OCI-LY1 (cell line): ENCODE data around the gene ZFYVE19.
A peak's percentile ranks its signal among the peaks of the same experiment; 100 is the strongest.

Source experiments
- H2AFZ ChIP-seq: fragments of 200-600 bp; sonication (generic), shearing (Covaris generic); 2 replicates; pipeline ENCODE4 v1.6.0; 2014; ENCODE audit warnings: antibody characterized with exemption, mild to moderate bottlenecking, low read length
- H3F3A ChIP-seq: fragments of 200-600 bp; sonication (generic), shearing (Covaris generic); 2 replicates; pipeline ENCODE4 v1.6.0; 2014; ENCODE audit warnings: mild to moderate bottlenecking, antibody characterized with exemption, low read length, moderate library complexity; ENCODE audit not compliant: insufficient read depth
- H3K27ac ChIP-seq: fragments of 200-600 bp; sonication (generic); 2 replicates; pipeline ENCODE4 v1.5.1; 2014; ENCODE audit warnings: low read length, mixed run types, mild to moderate bottlenecking, low read depth; ENCODE audit not compliant: poor library complexity, severe bottlenecking
- H3K27me3 ChIP-seq: fragments of 200-600 bp; sonication (generic); 2 replicates; pipeline ENCODE4 v1.6.0; 2014; ENCODE audit warnings: antibody characterized with exemption, mild to moderate bottlenecking, low read length, moderate library complexity; ENCODE audit not compliant: insufficient read depth
- H3K36me3 ChIP-seq: fragments of 200-600 bp; sonication (generic); 2 replicates; pipeline ENCODE4 v1.6.1; 2014; ENCODE audit warnings: mild to moderate bottlenecking, antibody characterized with exemption, low read length, moderate library complexity, mixed read lengths; ENCODE audit not compliant: insufficient read depth
- H3K4me1 ChIP-seq: fragments of 200-600 bp; sonication (generic); 2 replicates; pipeline ENCODE4 v1.5.1; 2014; ENCODE audit warnings: mild to moderate bottlenecking, low read length, moderate library complexity; ENCODE audit not compliant: insufficient read depth, severe bottlenecking
- H3K4me2 ChIP-seq: fragments of 200-600 bp; sonication (generic), shearing (Covaris generic); 2 replicates; pipeline ENCODE4 v1.6.1; 2014; ENCODE audit warnings: low read length
- H3K4me3 ChIP-seq: fragments of 200-600 bp; sonication (generic); 2 replicates; pipeline ENCODE4 v1.5.1; 2014; ENCODE audit warnings: low read length, low read depth, mild to moderate bottlenecking, mixed read lengths; ENCODE audit not compliant: poor library complexity, severe bottlenecking
- H3K79me2 ChIP-seq: fragments of 200-600 bp; shearing (Covaris generic); 2 replicates; pipeline ENCODE4 v1.6.1; 2016; ENCODE audit warnings: mixed run types, low read length, mixed read lengths; ENCODE audit not compliant: insufficient read depth
- H3K9ac ChIP-seq: fragments of 200-600 bp; sonication (generic), shearing (Covaris generic); 2 replicates; pipeline ENCODE4 v1.6.1; 2014; ENCODE audit warnings: mild to moderate bottlenecking, low read length, mixed read lengths
- H3K9me2 ChIP-seq: fragments of 200-600 bp; sonication (generic), shearing (Covaris generic); 2 replicates; pipeline ENCODE4 v1.6.1; 2014; ENCODE audit warnings: low read depth, mild to moderate bottlenecking, low read length, mixed read lengths
- H3K9me3 ChIP-seq: fragments of 200-600 bp; shearing (Covaris generic); 2 replicates; pipeline ENCODE4 v1.6.1; 2014; ENCODE audit warnings: low read length, mixed read lengths
- H4K20me1 ChIP-seq: fragments of 200-600 bp; sonication (generic), shearing (Covaris generic); 2 replicates; pipeline ENCODE4 v1.6.0; 2016; ENCODE audit warnings: mild to moderate bottlenecking, low read length; ENCODE audit not compliant: insufficient read depth
- CTCF ChIP-seq: fragments of 200-600 bp; sonication (generic), shearing (Covaris generic); IDR thresholded peaks from 2 replicates; pipeline ENCODE4 v1.5.1; 2017; ENCODE audit warnings: mild to moderate bottlenecking, antibody characterized with exemption, low read length, moderate library complexity, mixed read lengths
- EZH2 ChIP-seq: fragments of 200-600 bp; sonication (generic), shearing (Covaris generic); IDR thresholded peaks from 2 replicates; pipeline ENCODE4 v1.8.0; 2017; ENCODE audit warnings: borderline replicate concordance, mixed run types, mild to moderate bottlenecking, antibody characterized with exemption, low read length, moderate library complexity, mixed read lengths

The ZFYVE19 gene

GRCh38 chr15:40847223-40847961 lies 40.5 kb downstream of the ZFYVE19 start:
- no peaks in the 10 kb centered on the region for H3K36me3 ChIP-seq
- H3K27ac ChIP-seq = peak overlapping the region; percentile 50
- no peak overlapping the region; the same call in 1 of the 2 replicates for H3K9ac ChIP-seq
- H3K4me1 ChIP-seq = peaks cover 37% of the 10 kb centered on the region
- no peaks in the 10 kb centered on the region for H3K9me2 ChIP-seq
- no peak overlapping the region for H2AFZ ChIP-seq
- H3K9me3 ChIP-seq = no peaks in the 10 kb centered on the region
- no peaks in the 10 kb centered on the region for H4K20me1 ChIP-seq
- no peaks in the 10 kb centered on the region for H3K79me2 ChIP-seq
- peak overlapping the region; percentile 91 for H3K4me2 ChIP-seq
- H3K27me3 ChIP-seq = no peaks in the 10 kb centered on the region
- TF ChIP-seq CTCF = no peak
- TF ChIP-seq EZH2 = no peak
- peak overlapping the region; percentile 18 for H3K4me3 ChIP-seq
- H3F3A ChIP-seq = no peaks in the 10 kb centered on the region

GRCh38 chr15:40850576-40851112 lies 43.8 kb downstream of the ZFYVE19 start:
- 0 out of 2 replicates have a peak, but pooled peaks cover 7% of the 10 kb centered on the region for H3K36me3 ChIP-seq
- peaks cover 21% of the 10 kb centered on the region for H3K4me1 ChIP-seq
- H3K27ac ChIP-seq = no peak overlapping the region
- H3K79me2 ChIP-seq = no peaks in the 10 kb centered on the region
- no peaks in the 10 kb centered on the region for H3K9me2 ChIP-seq
- H3K27me3 ChIP-seq = no peaks in the 10 kb centered on the region
- no peak overlapping the region for H3K4me2 ChIP-seq
- no peaks in the 10 kb centered on the region for H3F3A ChIP-seq
- no peaks in the 10 kb centered on the region for H4K20me1 ChIP-seq
- H2AFZ ChIP-seq = no peak overlapping the region
- H3K4me3 ChIP-seq = no peak overlapping the region
- TF ChIP-seq CTCF (no peak), EZH2 (no peak)
- no peak overlapping the region for H3K9ac ChIP-seq
- H3K9me3 ChIP-seq = no peaks in the 10 kb centered on the region

- no peaks in the 10 kb centered on the region for H3K79me2 ChIP-seq
- no peak overlapping the region for H2AFZ ChIP-seq
- H3K4me2 ChIP-seq = no peak overlapping the region
- H3F3A ChIP-seq = no peaks in the 10 kb centered on the region
- no peaks in the 10 kb centered on the region for H3K27me3 ChIP-seq
- TF ChIP-seq EZH2 = no peak
- TF ChIP-seq CTCF = no peak
- peaks cover 2% of the 10 kb centered on the region for H3K4me1 ChIP-seq
- H3K27ac ChIP-seq = no peak overlapping the region
- H3K9me2 ChIP-seq = no peaks in the 10 kb centered on the region
- peaks cover 14% of the 10 kb centered on the region; the same call in 1 of the 2 replicates for H3K36me3 ChIP-seq
- H3K4me3 ChIP-seq = no peak overlapping the region
- no peak overlapping the region for H3K9ac ChIP-seq
- no peaks in the 10 kb centered on the region for H4K20me1 ChIP-seq
- H3K9me3 ChIP-seq = no peaks in the 10 kb centered on the region
Measured at GRCh38 chr15:40852529-40852928, 45.6 kb downstream of the ZFYVE19 start.
